Suprapubic skin (tissue), 4 donors: ENCODE data around the gene BET1L. TPM values are rescaled to one million over a fixed set of nuclear protein-coding genes. Genes with fewer than 3 reads are reported as not detected.

Experiments
- DNase-seq, 2 donors: peaks; one replicate each; pipeline ENCODE4 v3.0.0-alpha.2; 2019; ENCODE audit warnings: low spot score in 2 of 2
- H3K27ac ChIP-seq: fragments of 200-600 bp; sonication (generic); one replicate; pipeline ENCODE4 v1.5.1; 2019
- H3K27me3 ChIP-seq: fragments of 200-600 bp; sonication (generic); one replicate; pipeline ENCODE4 v1.5.1; 2019
- H3K36me3 ChIP-seq: fragments of 200-600 bp; sonication (generic); one replicate; pipeline ENCODE4 v1.5.1; 2019
- H3K4me1 ChIP-seq: fragments of 200-600 bp; sonication (generic); one replicate; pipeline ENCODE4 v1.5.1; 2019
- H3K4me3 ChIP-seq: fragments of 200-600 bp; sonication (generic); one replicate; pipeline ENCODE4 v1.5.1; 2019; ENCODE audit warnings: mild to moderate bottlenecking
- H3K9me3 ChIP-seq: fragments of 200-600 bp; sonication (generic); one replicate; pipeline ENCODE4 v1.5.1; 2019
- EP300 ChIP-seq: sonication (generic); formaldehyde crosslinking; IDR thresholded peaks from one replicate; pipeline ENCODE4 v1.6.1; 2017; ENCODE audit warnings: antibody characterized with exemption
- POLR2A ChIP-seq, 2 donors: fragments of 450-650 bp; IDR thresholded peaks; one replicate each; pipeline ENCODE4 v1.6.1; 2017; ENCODE audit warnings: antibody characterized with exemption in 2 of 2, mild to moderate bottlenecking in 2 of 2, moderate library complexity in 2 of 2
- POLR2AphosphoS5 ChIP-seq, 3 donors: sonication (generic); formaldehyde crosslinking; IDR thresholded peaks; one replicate each; pipeline ENCODE4 v1.6.1; 2017; ENCODE audit warnings: antibody characterized with exemption in 3 of 3
- WGBS: methylation state at CpG from one replicate; pipeline ENCODE4 v1.1.5; 2018; 5-methylcytosine and 5-hydroxymethylcytosine counted together
- total RNA-seq, 4 donors: library from RNA; depleted of rRNA; stranded (reverse); fragments of >200 nt; gene quantifications; one replicate each; pipeline ENCODE4 v1.1.0, GENCODE V29; 2016
- TF ChIP-seq, protein P1 (sequence below), 2 donors: fragments of 200-600 bp in 1 of 2; fragments of 450-650 bp in 1 of 2; sonication (generic) in 1 of 2; IDR thresholded peaks; one replicate each; pipeline ENCODE4 v1.5.1; 2016 to 2019; ENCODE audit warnings: antibody characterized with exemption in 2 of 2, mild to moderate bottlenecking in 1 of 2, moderate library complexity in 1 of 2

BET1L gene
- total RNA-seq, 4 donors from 2014 or later, result 25.8 to 31.7 (median 27.9) TPM

DNA sequence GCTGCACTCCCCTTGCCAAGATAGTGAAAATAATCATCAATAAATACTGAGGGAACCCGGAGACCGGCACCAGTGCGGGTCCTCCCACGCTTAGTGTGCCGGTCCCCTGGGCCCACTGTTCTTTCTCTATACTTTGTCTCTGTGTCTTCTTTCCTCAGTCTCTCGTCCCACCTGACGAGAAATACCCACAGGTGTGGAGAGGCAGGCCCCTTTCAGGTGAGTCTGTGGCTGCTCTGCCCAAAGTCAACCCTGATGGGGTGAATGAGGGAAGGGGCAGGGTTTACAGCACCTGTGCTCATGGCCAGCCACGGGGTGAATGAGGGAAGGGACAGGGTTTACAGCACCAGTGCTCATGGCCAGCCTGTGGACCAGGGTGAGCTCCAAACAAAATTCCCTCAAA lies 4.7 kb downstream of the BET1L start:
- no peak for TF ChIP-seq POLR2A (IDR thresholded peaks at IDR 0.05)
- TF ChIP-seq EP300, result no peak
- DNase-seq, result peak in 1 of 2 donors; percentile 47
- H3K27ac ChIP-seq, result no peak overlapping the region

DNA sequence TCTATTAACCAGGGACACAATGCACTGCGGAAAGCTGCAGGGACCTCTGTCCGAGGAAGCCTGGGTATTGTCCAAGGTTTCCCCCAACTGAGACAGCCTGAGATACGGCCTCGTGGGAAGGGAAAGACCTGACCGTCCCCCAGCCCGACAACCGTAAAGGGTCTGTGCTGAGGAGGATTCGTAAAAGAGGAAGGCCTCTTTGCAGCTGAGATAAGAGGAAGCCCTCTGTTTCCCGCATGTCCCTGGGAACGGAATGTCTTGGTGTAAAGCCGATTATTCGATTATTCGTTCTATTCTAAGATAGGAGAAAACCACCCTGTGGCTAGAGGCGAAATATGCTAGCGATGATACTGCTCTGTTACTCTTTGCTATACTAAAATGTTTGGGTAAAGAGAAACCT lies 5.2 kb downstream of the BET1L start:
- H3K27ac ChIP-seq, result no peak overlapping the region
- no peaks in the 10 kb centered on the region for H3K27me3 ChIP-seq
- TF ChIP-seq POLR2A (IDR thresholded peaks at IDR 0.05) (no peak), POLR2AphosphoS5 (IDR thresholded peaks at IDR 0.05) (no peak), EP300 (no peak)
- TF ChIP-seq, protein P1, sequence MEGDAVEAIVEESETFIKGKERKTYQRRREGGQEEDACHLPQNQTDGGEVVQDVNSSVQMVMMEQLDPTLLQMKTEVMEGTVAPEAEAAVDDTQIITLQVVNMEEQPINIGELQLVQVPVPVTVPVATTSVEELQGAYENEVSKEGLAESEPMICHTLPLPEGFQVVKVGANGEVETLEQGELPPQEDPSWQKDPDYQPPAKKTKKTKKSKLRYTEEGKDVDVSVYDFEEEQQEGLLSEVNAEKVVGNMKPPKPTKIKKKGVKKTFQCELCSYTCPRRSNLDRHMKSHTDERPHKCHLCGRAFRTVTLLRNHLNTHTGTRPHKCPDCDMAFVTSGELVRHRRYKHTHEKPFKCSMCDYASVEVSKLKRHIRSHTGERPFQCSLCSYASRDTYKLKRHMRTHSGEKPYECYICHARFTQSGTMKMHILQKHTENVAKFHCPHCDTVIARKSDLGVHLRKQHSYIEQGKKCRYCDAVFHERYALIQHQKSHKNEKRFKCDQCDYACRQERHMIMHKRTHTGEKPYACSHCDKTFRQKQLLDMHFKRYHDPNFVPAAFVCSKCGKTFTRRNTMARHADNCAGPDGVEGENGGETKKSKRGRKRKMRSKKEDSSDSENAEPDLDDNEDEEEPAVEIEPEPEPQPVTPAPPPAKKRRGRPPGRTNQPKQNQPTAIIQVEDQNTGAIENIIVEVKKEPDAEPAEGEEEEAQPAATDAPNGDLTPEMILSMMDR (IDR thresholded peaks at IDR 0.05), result no peak
- peak in 1 of 2 donors; percentile 40 for DNase-seq
- peaks cover 37% of the 10 kb centered on the region for H3K4me1 ChIP-seq
- H3K9me3 ChIP-seq, result no peaks in the 10 kb centered on the region
- peaks cover 43% of the 10 kb centered on the region for H3K36me3 ChIP-seq
- H3K4me3 ChIP-seq, result no peak overlapping the region
- 84% methylated on average over 15 of the region's 15 CpGs for WGBS

More for the DNA sequence above, 4.7 kb downstream of the BET1L start:
- no peak overlapping the region for H3K4me3 ChIP-seq
- no peaks in the 10 kb centered on the region for H3K27me3 ChIP-seq
- WGBS, result 83% methylated on average over 8 of the region's 8 CpGs
- peaks cover 43% of the 10 kb centered on the region for H3K36me3 ChIP-seq
- H3K4me1 ChIP-seq, result peaks cover 37% of the 10 kb centered on the region
- no peaks in the 10 kb centered on the region for H3K9me3 ChIP-seq

DNA sequence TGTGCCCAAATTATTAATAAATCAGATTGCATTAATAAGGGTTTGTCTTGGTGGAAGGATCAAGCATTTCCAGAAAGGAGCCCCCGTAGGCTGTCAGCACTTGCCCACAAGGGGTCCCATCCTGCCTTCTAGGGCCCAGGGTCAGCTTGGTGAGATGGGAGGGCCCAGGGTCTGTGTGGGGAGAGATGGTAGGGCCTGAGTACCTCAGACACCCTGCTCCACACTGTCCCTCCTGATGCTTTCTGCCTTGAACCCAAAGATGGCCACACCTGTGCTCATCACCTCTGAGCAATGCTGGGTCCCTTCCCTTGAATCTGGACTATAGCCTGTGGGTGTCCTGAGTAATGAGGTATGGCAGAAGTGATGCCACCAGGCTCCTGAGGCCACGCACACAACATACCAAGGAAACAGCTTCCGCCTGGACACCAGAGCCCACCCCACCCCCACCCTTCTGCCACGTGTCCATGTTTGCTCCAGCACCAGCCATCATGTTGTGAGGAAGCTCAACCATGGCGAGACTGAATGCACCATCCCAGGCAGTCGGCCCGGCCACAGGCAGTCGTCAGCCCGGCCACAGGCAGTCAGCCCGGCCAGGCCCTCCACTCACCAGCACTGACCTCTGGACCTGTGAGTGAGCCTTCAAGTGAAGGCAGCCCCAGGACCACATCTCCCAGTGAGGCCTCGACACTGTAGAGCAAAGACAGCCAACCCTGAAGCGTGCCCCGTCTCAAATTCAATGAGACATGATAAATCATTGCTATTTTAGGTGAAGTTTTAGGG lies 6.8 kb downstream of the BET1L start:
- H3K27ac ChIP-seq, result no peak overlapping the region
- peak; percentile 46 to 76 for DNase-seq
- H3K4me1 ChIP-seq, result peaks cover 25% of the 10 kb centered on the region
- H3K9me3 ChIP-seq, result no peaks in the 10 kb centered on the region
- 85% methylated on average over 9 of the region's 13 CpGs for WGBS
- H3K27me3 ChIP-seq, result no peaks in the 10 kb centered on the region
- TF ChIP-seq POLR2A (IDR thresholded peaks at IDR 0.05) (no peak), EP300 (no peak), POLR2AphosphoS5 (IDR thresholded peaks at IDR 0.05) (no peak)
- TF ChIP-seq, protein P1 (IDR thresholded peaks at IDR 0.05), result no peak
- no peak overlapping the region for H3K4me3 ChIP-seq
- peaks cover 39% of the 10 kb centered on the region for H3K36me3 ChIP-seq

DNA sequence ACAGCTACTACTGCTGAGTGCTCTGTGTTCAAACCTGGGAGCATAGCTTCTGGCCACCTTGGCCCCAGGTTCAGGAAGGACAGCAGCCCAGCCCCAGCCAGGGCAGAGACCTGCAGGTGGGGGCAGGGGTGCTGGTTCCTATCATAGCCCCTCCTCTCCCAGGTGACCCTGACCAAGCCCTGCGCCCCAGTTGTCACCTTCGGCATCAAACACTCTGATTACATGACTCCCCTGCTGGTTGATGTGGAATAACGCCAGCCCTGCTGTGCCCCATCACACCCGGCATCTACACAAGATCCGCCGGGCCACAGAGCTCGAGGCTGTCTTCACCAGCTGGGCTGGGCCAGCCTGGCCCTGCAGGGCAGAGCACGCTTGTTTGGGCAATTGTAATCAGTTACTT lies 7.4 kb downstream of the BET1L start:
- H3K4me1 ChIP-seq, result peaks cover 19% of the 10 kb centered on the region
- H3K27me3 ChIP-seq, result no peaks in the 10 kb centered on the region
- 69% methylated on average over 8 of the region's 8 CpGs for WGBS
- H3K36me3 ChIP-seq, result peaks cover 33% of the 10 kb centered on the region
- TF ChIP-seq POLR2A (IDR thresholded peaks at IDR 0.05) (no peak), EP300 (no peak), POLR2AphosphoS5 (IDR thresholded peaks at IDR 0.05) (no peak)
- TF ChIP-seq, protein P1 (IDR thresholded peaks at IDR 0.05), result no peak
- H3K9me3 ChIP-seq, result no peaks in the 10 kb centered on the region
- H3K4me3 ChIP-seq, result no peak overlapping the region
- no peak overlapping the region for H3K27ac ChIP-seq
- DNase-seq, result peak; percentile 54 to 68

DNA sequence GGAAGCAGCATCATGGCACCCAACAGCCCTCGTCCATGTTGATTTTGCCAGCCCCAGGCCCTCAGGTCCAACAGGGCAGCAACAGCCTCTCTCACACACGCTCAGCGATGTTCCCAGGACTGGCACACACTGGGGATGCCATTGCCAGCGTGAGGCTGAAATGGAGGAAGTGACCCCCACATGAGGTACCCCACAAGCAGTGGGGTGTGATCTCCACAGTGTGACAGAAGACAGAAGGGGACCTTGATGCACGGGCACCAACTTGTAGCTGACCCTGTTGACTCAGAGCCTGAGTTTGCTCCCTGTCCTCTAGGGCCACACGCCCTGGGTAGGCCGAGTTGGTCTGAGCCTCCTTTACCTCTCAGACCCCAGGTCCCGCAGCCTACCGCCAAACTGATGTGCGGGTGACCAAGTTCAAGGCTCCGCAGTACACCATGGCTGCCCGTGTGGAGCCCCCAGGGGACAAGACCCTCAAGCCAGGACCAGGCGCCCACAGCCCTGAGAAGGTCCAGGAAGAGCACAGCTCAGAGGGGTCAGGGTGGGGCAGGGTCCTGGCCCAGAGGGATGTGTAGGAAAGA lies 8.1 kb downstream of the BET1L start:
- Histone ChIP-seq H3K4me3 (no peak overlapping the region), H3K27ac (no peak overlapping the region), H3K4me1 (peaks cover 13% of the 10 kb centered on the region), H3K27me3 (no peaks in the 10 kb centered on the region), H3K9me3 (no peaks in the 10 kb centered on the region), H3K36me3 (peaks cover 26% of the 10 kb centered on the region)
- WGBS, result 78% methylated on average over 10 of the region's 13 CpGs
- DNase-seq, result peak; percentile 52 to 67
- TF ChIP-seq, protein P1 (IDR thresholded peaks at IDR 0.05), result no peak
- no peak for TF ChIP-seq POLR2AphosphoS5 (IDR thresholded peaks at IDR 0.05)
- TF ChIP-seq POLR2A (IDR thresholded peaks at IDR 0.05), result no peak
- no peak for TF ChIP-seq EP300
